Choroid plexus epithelial cell (primary cell): Measurements from ENCODE around the gene DYDC2.

Source experiments
- DNase-seq: peaks from one replicate; pipeline ENCODE4 v3.0.0-alpha.2; 2010; ENCODE audit warnings: low read depth
- H3K4me3 ChIP-seq: 2 replicates; pipeline ENCODE4 v1.5.1; 2011; ENCODE audit warnings: low read depth, mild to moderate bottlenecking, control low read depth, low read length, moderate library complexity
- CTCF ChIP-seq: conservative IDR thresholded peaks from 2 replicates; pipeline ENCODE4 v1.5.1; 2011; ENCODE audit warnings: low read depth, mild to moderate bottlenecking, control low read depth, inconsistent platforms, low read length, moderate library complexity

Gene DYDC2

GRCh38 chr10:80411267-80411668 lies 54.7 kb downstream of the DYDC2 start:
- no peak for TF ChIP-seq CTCF
- H3K4me3 ChIP-seq, result no peak overlapping the region
- peak; percentile 33 for DNase-seq

GRCh38 chr10:80411681-80412220 lies 55.2 kb downstream of the DYDC2 start:
- DNase-seq, result no peak
- no peak overlapping the region for H3K4me3 ChIP-seq
- no peak for TF ChIP-seq CTCF

GRCh38 chr10:80412486-80412885 lies 55.9 kb downstream of the DYDC2 start:
- no peak for TF ChIP-seq CTCF
- no peak overlapping the region for H3K4me3 ChIP-seq
- no peak for DNase-seq

- peak overlapping the region; percentile 10 for H3K4me3 ChIP-seq
- no peak for TF ChIP-seq CTCF
- peak; percentile 75 for DNase-seq
Observed at GRCh38 chr10:80413271-80413996, 56.9 kb downstream of the DYDC2 start.

- peak; percentile 59 for DNase-seq
- TF ChIP-seq CTCF, result no peak
- peak overlapping the region; percentile 10 for H3K4me3 ChIP-seq
Observed at GRCh38 chr10:80414142-80414895, 57.7 kb downstream of the DYDC2 start.

GRCh38 chr10:80415734-80416478 lies 59.3 kb downstream of the DYDC2 start:
- no peak for DNase-seq
- no peak overlapping the region for H3K4me3 ChIP-seq
- no peak for TF ChIP-seq CTCF
